WTC11 (cell line): ENCODE data around the gene IRAG1. TPM values are rescaled to one million over a fixed set of nuclear protein-coding genes. Genes with fewer than 3 reads are reported as not detected.

Experiments used
- ATAC-seq: fragments of 200-7000 bp; cut with Tn5 transposase; 2 replicates; pipeline ENCODE4 v1.10.0; 2021; ENCODE audit warnings: mild to moderate bottlenecking, moderate library complexity
- CTCF ChIA-PET: fragments of 300-600 bp; sonication (Branson Sonifier 250); formaldehyde crosslinking; loops from one replicate; lab custom pipeline; 2021; ENCODE audit warnings: antibody characterized with exemption; lab: Charles Lee
- POLR2A ChIA-PET: fragments of 350-600 bp; sonication (Branson Sonifier 250); formaldehyde crosslinking; loops from one replicate; lab custom pipeline; 2021; ENCODE audit warnings: antibody characterized with exemption; lab: Charles Lee
- DNase-seq: peaks from one replicate; pipeline ENCODE4 v3.0.0; 2021; ENCODE audit warnings: low spot score
- H3K27ac Mint-ChIP-seq: 2 replicates; pipeline ENCODE4 v1.8.0; 2021; ENCODE audit warnings: mixed read lengths
- H3K27me3 Mint-ChIP-seq: 2 replicates; pipeline ENCODE4 v1.8.0; 2021; ENCODE audit warnings: low read depth, mild to moderate bottlenecking, moderate library complexity, mixed read lengths
- H3K36me3 Mint-ChIP-seq: 2 replicates; pipeline ENCODE4 v1.8.0; 2021; ENCODE audit warnings: mixed read lengths
- H3K4me1 Mint-ChIP-seq: 2 replicates; pipeline ENCODE4 v1.8.0; 2022; ENCODE audit warnings: mixed read lengths
- H3K4me3 Mint-ChIP-seq: 2 replicates; pipeline ENCODE4 v1.8.0; 2021; ENCODE audit warnings: mild to moderate bottlenecking, moderate library complexity, mixed read lengths
- H3K9me3 Mint-ChIP-seq: 2 replicates; pipeline ENCODE4 v1.8.0; 2021; ENCODE audit warnings: mixed read lengths
- ATF1 ChIP-seq: sonication (generic); formaldehyde crosslinking; IDR thresholded peaks from 2 replicates; pipeline ENCODE4 v1.8.1; 2023; ENCODE audit warnings: mild to moderate bottlenecking, moderate library complexity, missing genetic modification reagents
- FOXK1 ChIP-seq: sonication (generic); formaldehyde crosslinking; IDR thresholded peaks from 2 replicates; pipeline ENCODE4 v1.8.0; 2022; ENCODE audit warnings: mild to moderate bottlenecking, moderate library complexity, missing genetic modification reagents
- GABPB1 ChIP-seq: sonication (generic); formaldehyde crosslinking; IDR thresholded peaks from 2 replicates; pipeline ENCODE4 v1.8.1; 2023; ENCODE audit warnings: mild to moderate bottlenecking, missing genetic modification reagents
- GTF2I ChIP-seq: fragments of 250-450 bp; sonication (Bioruptor Pico); conservative IDR thresholded peaks from 2 replicates; pipeline ENCODE4 v1.4.0; 2021; ENCODE audit warnings: mild to moderate bottlenecking
- IRF2 ChIP-seq: sonication (generic); formaldehyde crosslinking; IDR thresholded peaks from 2 replicates; pipeline ENCODE4 v1.8.0; 2022; ENCODE audit warnings: low read depth, missing genetic modification reagents, borderline replicate concordance
- MYBL2 ChIP-seq: sonication (generic); formaldehyde crosslinking; IDR thresholded peaks from 2 replicates; pipeline ENCODE4 v1.8.1; 2023; ENCODE audit warnings: mild to moderate bottlenecking, moderate library complexity, missing genetic modification reagents
- NR1H2 ChIP-seq: sonication (generic); formaldehyde crosslinking; IDR thresholded peaks from 2 replicates; pipeline ENCODE4 v1.9.0; 2021; ENCODE audit warnings: mild to moderate bottlenecking, moderate library complexity, missing genetic modification reagents
- RORB ChIP-seq: fragments of 250-450 bp; sonication (Bioruptor Pico); IDR thresholded peaks from 2 replicates; pipeline ENCODE4 v1.9.0; 2021; ENCODE audit warnings: mild to moderate bottlenecking
- ZNF396 ChIP-seq: fragments of 250-450 bp; sonication (Bioruptor Pico); IDR thresholded peaks from 2 replicates; pipeline ENCODE4 v1.8.0; 2021; ENCODE audit warnings: mild to moderate bottlenecking, moderate library complexity, borderline replicate concordance
- ZNF671 ChIP-seq: fragments of 250-450 bp; sonication (Bioruptor Pico); IDR thresholded peaks from 2 replicates; pipeline ENCODE4 v1.8.0; 2021; ENCODE audit warnings: mild to moderate bottlenecking
- total RNA-seq: library from RNA; stranded (reverse); gene quantifications from 3 replicates; pipeline ENCODE4 v1.2.3, GENCODE V29; 2021
- TF ChIP-seq, protein P1 (sequence below): sonication (generic); formaldehyde crosslinking; IDR thresholded peaks from 2 replicates; pipeline ENCODE4 v1.8.1; 2023; ENCODE audit warnings: mild to moderate bottlenecking, missing genetic modification reagents, moderate library complexity
- TF ChIP-seq, protein P2 (sequence below): sonication (generic); formaldehyde crosslinking; IDR thresholded peaks from 2 replicates; pipeline ENCODE4 v1.8.0; 2022; ENCODE audit warnings: mild to moderate bottlenecking, missing genetic modification reagents
- TF ChIP-seq, protein P3 (sequence below): sonication (generic); formaldehyde crosslinking; conservative IDR thresholded peaks from 2 replicates; pipeline ENCODE4 v1.8.1; 2023; ENCODE audit warnings: mild to moderate bottlenecking, low read depth, missing genetic modification reagents, moderate library complexity
- TF ChIP-seq, protein P4 (sequence below): sonication (generic); formaldehyde crosslinking; IDR thresholded peaks from 2 replicates; pipeline ENCODE4 v1.8.0; 2023; ENCODE audit warnings: missing genetic modification reagents
- TF ChIP-seq, protein P5 (sequence below): fragments of 250-450 bp; sonication (Bioruptor Pico); conservative IDR thresholded peaks from 2 replicates; pipeline ENCODE4 v1.9.0; 2021; ENCODE audit warnings: mild to moderate bottlenecking
- TF ChIP-seq, protein P6 (sequence below): fragments of 250-450 bp; sonication (Bioruptor Pico); IDR thresholded peaks from 2 replicates; pipeline ENCODE4 v1.9.0; 2021; ENCODE audit warnings: mild to moderate bottlenecking
- TF ChIP-seq, protein P7 (sequence below): fragments of 250-450 bp; sonication (Bioruptor Pico); IDR thresholded peaks from 2 replicates; pipeline ENCODE4 v1.8.0; 2021; ENCODE audit warnings: mild to moderate bottlenecking
- TF ChIP-seq, protein P8 (sequence below): sonication (generic); formaldehyde crosslinking; IDR thresholded peaks from 2 replicates; pipeline ENCODE4 v1.8.1; 2023; ENCODE audit warnings: mild to moderate bottlenecking, missing genetic modification reagents
- TF ChIP-seq, protein P9 (sequence below): sonication (generic); formaldehyde crosslinking; IDR thresholded peaks from 2 replicates; pipeline ENCODE4 v1.8.0; 2023; ENCODE audit warnings: mild to moderate bottlenecking, missing genetic modification reagents

Gene IRAG1
- total RNA-seq, 1 experiment from 2014 or later, result 2.8 TPM

DNA sequence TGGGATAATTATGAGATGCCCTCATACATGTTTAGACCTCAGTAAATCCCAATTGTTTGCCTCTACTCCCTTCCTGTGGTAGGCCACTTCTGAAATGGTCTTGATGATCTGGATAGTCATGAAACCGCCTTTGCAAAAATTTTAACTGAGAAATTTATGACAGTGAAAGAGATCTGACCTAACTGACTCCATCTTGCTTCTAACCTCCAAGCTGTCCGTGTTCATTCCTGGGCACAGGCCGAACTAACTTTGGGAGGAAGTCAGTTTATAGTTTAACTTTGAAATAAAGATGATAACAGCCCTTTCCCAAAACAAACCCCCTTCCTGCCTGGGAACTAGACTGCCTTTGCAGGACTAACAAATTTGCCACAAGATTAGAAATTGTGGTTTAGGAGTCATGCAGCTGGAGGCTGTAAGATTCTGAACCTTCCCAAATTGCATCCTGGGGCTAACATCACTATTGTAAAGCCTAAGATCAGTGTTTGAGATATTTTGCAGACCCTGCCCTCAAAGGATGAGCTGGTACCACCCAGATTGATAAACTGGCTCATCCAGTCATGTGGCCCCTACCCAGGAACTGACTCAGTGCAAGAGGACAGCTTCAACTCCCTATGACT is 37.6 kb upstream of the IRAG1 start:
- POLR2A ChIA-PET, result no interaction called here

More for the DNA sequence above, 37.6 kb upstream of the IRAG1 start:
- no peaks in the 10 kb centered on the region for H3K36me3 Mint-ChIP-seq
- no peaks in the 10 kb centered on the region for H3K27me3 Mint-ChIP-seq
- TF ChIP-seq RORB (no peak), ATF1 (no peak), NR1H2 (CRISPR knock-in tag) (no peak), ZNF671 (no peak), IRF2 (no peak), MYBL2 (no peak), FOXK1 (CRISPR knock-in tag) (no peak), ZNF396 (no peak), GABPB1 (CRISPR knock-in tag) (no peak), GTF2I (CRISPR knock-in tag) (no peak)
- TF ChIP-seq, protein P1, sequence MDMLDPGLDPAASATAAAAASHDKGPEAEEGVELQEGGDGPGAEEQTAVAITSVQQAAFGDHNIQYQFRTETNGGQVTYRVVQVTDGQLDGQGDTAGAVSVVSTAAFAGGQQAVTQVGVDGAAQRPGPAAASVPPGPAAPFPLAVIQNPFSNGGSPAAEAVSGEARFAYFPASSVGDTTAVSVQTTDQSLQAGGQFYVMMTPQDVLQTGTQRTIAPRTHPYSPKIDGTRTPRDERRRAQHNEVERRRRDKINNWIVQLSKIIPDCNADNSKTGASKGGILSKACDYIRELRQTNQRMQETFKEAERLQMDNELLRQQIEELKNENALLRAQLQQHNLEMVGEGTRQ, result no peak
- TF ChIP-seq, protein P2, sequence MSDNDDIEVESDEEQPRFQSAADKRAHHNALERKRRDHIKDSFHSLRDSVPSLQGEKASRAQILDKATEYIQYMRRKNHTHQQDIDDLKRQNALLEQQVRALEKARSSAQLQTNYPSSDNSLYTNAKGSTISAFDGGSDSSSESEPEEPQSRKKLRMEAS (CRISPR knock-in tag), result no peak
- TF ChIP-seq, protein P3, sequence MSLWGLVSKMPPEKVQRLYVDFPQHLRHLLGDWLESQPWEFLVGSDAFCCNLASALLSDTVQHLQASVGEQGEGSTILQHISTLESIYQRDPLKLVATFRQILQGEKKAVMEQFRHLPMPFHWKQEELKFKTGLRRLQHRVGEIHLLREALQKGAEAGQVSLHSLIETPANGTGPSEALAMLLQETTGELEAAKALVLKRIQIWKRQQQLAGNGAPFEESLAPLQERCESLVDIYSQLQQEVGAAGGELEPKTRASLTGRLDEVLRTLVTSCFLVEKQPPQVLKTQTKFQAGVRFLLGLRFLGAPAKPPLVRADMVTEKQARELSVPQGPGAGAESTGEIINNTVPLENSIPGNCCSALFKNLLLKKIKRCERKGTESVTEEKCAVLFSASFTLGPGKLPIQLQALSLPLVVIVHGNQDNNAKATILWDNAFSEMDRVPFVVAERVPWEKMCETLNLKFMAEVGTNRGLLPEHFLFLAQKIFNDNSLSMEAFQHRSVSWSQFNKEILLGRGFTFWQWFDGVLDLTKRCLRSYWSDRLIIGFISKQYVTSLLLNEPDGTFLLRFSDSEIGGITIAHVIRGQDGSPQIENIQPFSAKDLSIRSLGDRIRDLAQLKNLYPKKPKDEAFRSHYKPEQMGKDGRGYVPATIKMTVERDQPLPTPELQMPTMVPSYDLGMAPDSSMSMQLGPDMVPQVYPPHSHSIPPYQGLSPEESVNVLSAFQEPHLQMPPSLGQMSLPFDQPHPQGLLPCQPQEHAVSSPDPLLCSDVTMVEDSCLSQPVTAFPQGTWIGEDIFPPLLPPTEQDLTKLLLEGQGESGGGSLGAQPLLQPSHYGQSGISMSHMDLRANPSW, result no peak
- TF ChIP-seq, protein P4, sequence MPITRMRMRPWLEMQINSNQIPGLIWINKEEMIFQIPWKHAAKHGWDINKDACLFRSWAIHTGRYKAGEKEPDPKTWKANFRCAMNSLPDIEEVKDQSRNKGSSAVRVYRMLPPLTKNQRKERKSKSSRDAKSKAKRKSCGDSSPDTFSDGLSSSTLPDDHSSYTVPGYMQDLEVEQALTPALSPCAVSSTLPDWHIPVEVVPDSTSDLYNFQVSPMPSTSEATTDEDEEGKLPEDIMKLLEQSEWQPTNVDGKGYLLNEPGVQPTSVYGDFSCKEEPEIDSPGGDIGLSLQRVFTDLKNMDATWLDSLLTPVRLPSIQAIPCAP (CRISPR knock-in tag), result no peak
- TF ChIP-seq, protein P5, sequence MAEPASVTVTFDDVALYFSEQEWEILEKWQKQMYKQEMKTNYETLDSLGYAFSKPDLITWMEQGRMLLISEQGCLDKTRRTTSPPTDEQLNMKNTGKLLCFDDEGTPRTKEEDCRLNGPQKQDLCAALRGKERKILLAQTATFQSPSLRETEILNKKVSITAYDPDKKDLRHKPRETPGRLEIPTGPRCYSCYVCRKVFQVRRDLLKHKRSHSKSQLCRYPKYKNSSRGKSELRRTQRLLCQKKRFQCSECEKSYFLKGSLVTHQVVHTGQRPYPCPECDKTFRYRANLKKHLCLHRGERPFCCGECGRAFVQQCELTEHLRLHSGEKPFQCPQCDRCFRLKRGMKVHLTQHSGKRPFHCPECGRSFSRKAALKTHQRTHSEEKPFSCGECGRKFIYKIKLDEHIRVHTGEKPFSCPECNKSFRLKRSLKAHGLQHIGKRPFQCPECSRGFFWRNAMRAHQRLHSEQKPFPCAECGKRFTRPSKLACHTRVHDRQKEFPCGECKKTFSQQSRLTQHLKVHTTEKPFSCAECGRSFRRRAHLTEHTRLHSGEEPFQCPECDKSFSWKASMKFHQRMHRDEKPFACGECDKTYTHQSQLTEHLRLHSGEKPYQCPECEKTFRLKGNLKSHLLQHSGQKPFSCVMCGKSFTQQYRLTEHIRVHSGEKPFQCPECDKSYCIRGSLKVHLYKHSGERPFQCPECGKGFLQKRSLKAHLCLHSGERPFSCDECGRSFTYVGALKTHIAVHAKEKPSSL (CRISPR knock-in tag), result no peak
- TF ChIP-seq, protein P6, sequence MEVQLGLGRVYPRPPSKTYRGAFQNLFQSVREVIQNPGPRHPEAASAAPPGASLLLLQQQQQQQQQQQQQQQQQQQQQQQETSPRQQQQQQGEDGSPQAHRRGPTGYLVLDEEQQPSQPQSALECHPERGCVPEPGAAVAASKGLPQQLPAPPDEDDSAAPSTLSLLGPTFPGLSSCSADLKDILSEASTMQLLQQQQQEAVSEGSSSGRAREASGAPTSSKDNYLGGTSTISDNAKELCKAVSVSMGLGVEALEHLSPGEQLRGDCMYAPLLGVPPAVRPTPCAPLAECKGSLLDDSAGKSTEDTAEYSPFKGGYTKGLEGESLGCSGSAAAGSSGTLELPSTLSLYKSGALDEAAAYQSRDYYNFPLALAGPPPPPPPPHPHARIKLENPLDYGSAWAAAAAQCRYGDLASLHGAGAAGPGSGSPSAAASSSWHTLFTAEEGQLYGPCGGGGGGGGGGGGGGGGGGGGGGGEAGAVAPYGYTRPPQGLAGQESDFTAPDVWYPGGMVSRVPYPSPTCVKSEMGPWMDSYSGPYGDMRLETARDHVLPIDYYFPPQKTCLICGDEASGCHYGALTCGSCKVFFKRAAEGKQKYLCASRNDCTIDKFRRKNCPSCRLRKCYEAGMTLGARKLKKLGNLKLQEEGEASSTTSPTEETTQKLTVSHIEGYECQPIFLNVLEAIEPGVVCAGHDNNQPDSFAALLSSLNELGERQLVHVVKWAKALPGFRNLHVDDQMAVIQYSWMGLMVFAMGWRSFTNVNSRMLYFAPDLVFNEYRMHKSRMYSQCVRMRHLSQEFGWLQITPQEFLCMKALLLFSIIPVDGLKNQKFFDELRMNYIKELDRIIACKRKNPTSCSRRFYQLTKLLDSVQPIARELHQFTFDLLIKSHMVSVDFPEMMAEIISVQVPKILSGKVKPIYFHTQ (CRISPR knock-in tag), result no peak
- TF ChIP-seq, protein P7, sequence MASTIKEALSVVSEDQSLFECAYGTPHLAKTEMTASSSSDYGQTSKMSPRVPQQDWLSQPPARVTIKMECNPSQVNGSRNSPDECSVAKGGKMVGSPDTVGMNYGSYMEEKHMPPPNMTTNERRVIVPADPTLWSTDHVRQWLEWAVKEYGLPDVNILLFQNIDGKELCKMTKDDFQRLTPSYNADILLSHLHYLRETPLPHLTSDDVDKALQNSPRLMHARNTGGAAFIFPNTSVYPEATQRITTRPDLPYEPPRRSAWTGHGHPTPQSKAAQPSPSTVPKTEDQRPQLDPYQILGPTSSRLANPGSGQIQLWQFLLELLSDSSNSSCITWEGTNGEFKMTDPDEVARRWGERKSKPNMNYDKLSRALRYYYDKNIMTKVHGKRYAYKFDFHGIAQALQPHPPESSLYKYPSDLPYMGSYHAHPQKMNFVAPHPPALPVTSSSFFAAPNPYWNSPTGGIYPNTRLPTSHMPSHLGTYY, result no peak
- TF ChIP-seq, protein P8, sequence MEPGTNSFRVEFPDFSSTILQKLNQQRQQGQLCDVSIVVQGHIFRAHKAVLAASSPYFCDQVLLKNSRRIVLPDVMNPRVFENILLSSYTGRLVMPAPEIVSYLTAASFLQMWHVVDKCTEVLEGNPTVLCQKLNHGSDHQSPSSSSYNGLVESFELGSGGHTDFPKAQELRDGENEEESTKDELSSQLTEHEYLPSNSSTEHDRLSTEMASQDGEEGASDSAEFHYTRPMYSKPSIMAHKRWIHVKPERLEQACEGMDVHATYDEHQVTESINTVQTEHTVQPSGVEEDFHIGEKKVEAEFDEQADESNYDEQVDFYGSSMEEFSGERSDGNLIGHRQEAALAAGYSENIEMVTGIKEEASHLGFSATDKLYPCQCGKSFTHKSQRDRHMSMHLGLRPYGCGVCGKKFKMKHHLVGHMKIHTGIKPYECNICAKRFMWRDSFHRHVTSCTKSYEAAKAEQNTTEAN (CRISPR knock-in tag), result no peak
- TF ChIP-seq, protein P9, sequence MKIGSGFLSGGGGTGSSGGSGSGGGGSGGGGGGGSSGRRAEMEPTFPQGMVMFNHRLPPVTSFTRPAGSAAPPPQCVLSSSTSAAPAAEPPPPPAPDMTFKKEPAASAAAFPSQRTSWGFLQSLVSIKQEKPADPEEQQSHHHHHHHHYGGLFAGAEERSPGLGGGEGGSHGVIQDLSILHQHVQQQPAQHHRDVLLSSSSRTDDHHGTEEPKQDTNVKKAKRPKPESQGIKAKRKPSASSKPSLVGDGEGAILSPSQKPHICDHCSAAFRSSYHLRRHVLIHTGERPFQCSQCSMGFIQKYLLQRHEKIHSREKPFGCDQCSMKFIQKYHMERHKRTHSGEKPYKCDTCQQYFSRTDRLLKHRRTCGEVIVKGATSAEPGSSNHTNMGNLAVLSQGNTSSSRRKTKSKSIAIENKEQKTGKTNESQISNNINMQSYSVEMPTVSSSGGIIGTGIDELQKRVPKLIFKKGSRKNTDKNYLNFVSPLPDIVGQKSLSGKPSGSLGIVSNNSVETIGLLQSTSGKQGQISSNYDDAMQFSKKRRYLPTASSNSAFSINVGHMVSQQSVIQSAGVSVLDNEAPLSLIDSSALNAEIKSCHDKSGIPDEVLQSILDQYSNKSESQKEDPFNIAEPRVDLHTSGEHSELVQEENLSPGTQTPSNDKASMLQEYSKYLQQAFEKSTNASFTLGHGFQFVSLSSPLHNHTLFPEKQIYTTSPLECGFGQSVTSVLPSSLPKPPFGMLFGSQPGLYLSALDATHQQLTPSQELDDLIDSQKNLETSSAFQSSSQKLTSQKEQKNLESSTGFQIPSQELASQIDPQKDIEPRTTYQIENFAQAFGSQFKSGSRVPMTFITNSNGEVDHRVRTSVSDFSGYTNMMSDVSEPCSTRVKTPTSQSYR (CRISPR knock-in tag), result no peak
- CTCF ChIA-PET, result no interaction called here
- H3K27ac Mint-ChIP-seq, result no peak overlapping the region
- peaks cover 10% of the 10 kb centered on the region for H3K4me1 Mint-ChIP-seq
- DNase-seq (no peak), ATAC-seq (no peak)
- H3K9me3 Mint-ChIP-seq, result no peaks in the 10 kb centered on the region
- H3K4me3 Mint-ChIP-seq, result no peak overlapping the region
